SKM-1 (cell line): ENCODE results near the gene UPF3A.
"Not testable (repeated sequence)": the region's sequence is repeated elsewhere in the genome, so short reads cannot be mapped to it uniquely, and the experiment has no call there.

ENCODE experiments used
- DNase-seq: peaks from one replicate; lab custom pipeline; 2025; ENCODE audit not compliant: unreplicated experiment; lab: John Stamatoyannopoulos, UW

The UPF3A gene

GRCh38 chr13:114263578-114263977, 17.8 kb upstream of the UPF3A start:
- DNase-seq = no peak

GRCh38 chr13:114264313-114264712, 17.1 kb upstream of the UPF3A start:
- not testable (repeated sequence) for DNase-seq

DNA sequence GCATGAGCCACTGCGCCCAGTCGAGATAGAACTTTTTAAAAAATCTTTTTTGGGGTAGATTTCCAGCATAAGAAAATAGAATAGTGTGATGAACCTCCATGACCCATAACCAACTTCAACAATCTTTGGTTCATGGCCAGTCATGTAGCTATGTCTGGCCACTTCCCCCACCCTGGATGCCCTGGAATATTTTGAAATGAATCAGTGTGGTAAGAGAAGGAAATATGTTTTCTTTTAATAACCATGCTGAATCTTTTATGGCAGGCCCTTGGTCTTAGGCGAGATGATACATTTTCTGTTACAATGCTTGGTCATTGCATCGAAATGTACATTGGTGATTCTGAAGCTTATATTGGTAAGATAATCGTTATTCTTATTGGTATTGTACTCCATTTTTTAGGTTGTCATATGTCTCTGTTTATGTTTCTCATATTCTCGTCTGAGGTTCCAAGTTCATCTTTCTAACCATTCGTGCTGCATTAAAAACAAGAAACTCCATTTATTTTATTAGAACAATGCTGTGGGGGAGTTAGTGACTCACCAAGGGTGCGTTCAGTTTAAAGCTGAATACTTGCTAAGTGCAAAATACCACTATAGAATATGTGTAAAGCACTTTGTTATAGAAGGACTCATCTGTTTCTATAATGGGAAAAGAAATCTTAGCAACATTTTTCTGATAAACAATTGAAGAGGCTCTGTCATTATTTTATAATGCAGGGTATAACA, 16.4 kb upstream of the UPF3A start:
- no peak for DNase-seq

DNA sequence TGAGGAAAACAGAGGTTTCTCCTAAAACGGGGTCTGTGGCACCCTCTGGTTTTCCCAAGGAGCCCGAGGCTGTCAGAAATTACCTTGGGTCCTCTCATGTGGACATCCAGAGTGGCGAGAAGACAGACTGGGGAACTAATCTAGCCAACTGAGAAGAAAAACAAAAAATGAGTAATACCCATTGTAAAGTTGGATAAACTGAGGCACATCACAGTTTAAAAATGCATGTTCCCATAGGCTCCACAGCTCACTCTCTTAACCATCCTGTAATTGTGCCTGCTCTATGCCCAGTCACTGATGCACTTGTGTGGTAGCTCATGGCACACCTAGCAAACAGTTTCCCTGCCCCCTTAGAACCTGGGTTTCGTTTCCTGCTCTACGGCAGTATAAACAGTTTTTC, 15.2 kb upstream of the UPF3A start:
- no peak for DNase-seq

GRCh38 chr13:114268344-114269280, 12.8 kb upstream of the UPF3A start:
- DNase-seq = no peak

GRCh38 chr13:114269281-114269770, 12.1 kb upstream of the UPF3A start:
- no peak for DNase-seq

- DNase-seq = no peak
Measured at GRCh38 chr13:114272977-114273376, 8.4 kb upstream of the UPF3A start.

- DNase-seq = no peak
Measured at GRCh38 chr13:114275304-114275703, 6.1 kb upstream of the UPF3A start.

DNA sequence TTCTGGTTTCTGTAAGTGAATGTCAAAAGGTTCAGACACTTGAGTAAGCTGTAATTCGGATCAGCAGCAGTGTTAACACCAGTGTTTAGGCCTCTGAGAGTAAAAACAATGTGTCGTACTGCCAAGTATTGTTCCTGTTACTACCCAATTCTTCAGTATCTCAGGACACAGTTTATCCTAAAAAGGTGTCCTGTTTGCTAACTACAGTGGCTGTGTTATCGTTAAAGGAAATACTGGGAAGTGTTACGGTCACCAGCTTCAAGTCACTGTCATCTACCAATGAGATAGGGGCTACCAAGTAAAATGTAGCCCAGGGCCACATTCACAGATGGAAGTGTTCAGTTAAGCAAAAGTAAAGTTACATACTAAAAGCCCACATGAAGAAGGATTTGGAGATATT, 2.3 kb upstream of the UPF3A start:
- DNase-seq = no peak

- no peak for DNase-seq
Measured at GRCh38 chr13:114279758-114280355, 1.5 kb upstream of the UPF3A start.

DNA sequence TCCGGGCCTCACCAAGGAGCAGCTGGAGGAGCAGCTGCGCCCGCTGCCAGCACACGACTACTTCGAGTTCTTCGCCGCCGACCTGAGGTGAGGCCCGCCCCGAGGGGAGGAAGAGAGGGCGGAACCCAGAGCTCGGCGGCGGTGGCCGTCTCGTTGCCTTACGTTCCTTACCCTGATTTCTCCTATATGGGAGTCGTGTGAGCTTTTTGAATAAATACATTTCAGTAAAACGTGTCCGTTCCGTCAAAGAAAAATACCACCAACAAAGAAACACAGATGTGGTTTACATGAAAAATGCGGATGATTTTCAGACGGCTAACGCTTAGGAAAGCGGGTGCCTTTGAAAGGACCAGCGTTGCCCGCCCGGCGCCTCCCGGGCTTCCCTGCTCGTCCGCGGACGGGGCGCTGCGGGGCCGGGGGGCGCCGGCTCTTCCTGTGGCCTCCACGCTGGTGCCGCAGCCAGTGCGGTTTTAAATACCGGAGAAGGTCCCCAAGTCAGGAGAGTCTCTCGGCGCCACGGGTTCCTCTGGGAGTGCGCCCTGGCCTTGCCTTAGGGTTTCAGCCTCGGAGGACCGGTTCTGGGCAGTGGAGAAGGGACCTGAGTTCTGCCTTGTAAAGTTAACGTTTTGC, 755 bp downstream of the UPF3A start:
- DNase-seq = peak; percentile 33

- DNase-seq = no peak
Measured at GRCh38 chr13:114283576-114283975, 2.2 kb downstream of the UPF3A start.

- no peak for DNase-seq
Measured at GRCh38 chr13:114284680-114285079, 3.3 kb downstream of the UPF3A start.

GRCh38 chr13:114285166-114285808, 3.9 kb downstream of the UPF3A start:
- no peak for DNase-seq

DNA sequence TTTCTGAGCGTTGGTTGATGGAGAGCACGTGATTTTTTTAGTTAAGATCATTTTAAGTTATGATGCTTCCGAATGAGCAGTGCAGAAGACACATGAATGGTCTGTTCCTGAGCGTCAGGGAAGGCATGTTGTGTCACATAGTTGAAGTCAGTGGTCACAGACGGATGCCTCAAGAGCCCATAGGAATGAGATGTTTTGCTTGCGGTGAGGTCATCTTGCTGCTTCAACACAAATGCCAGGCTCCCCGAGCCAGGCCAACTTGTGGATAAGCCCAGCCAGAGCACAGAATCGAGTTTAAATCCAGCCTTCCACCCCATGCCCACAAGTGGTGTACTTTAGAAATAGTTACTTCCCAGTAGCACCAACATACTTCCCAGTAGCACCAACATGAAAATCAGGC, 5.4 kb downstream of the UPF3A start:
- DNase-seq = no peak

- no peak for DNase-seq
Measured at GRCh38 chr13:114288157-114288591, 6.8 kb downstream of the UPF3A start.

DNA sequence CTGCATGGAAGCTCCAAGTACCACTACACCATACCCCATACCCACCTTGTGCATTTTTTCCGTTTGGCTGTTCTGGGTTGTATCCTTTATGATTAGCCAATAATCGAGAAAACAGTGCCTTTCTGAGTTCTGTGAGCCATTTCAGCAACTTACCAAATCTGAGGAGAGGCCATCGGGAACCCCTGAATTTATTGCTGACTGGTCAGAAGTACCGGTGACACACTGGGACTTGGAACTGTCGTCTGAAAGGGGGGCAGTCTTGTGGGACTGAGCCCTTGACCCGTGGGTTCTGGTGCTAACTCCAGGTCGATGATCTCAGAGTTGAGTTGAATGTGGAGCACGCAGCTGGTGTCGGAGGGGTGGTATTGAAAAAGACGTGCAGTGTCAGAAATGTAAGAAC, 15.0 kb downstream of the UPF3A start:
- DNase-seq = no peak

- DNase-seq = no peak
Measured at GRCh38 chr13:114296902-114297301, 15.5 kb downstream of the UPF3A start.

DNA sequence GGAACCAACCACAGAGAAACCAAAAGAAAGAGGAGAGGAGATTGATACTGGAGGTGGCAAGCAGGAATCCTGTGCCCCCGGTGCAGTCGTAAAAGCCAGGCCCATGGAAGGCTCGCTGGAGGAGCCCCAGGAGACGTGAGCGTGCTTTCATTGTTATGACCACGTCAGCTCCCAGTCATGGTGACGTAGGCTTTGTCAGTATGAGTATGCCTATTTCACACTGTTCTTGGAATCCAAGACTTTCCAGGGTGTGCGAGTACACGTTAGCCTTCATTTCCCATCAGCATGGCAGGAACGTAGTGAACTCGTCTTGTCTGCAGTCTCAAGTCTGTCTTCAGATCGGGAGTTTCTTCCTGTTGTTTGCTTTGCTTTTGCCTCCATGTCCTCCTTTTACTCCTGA, 17.5 kb downstream of the UPF3A start:
- no peak for DNase-seq

DNA sequence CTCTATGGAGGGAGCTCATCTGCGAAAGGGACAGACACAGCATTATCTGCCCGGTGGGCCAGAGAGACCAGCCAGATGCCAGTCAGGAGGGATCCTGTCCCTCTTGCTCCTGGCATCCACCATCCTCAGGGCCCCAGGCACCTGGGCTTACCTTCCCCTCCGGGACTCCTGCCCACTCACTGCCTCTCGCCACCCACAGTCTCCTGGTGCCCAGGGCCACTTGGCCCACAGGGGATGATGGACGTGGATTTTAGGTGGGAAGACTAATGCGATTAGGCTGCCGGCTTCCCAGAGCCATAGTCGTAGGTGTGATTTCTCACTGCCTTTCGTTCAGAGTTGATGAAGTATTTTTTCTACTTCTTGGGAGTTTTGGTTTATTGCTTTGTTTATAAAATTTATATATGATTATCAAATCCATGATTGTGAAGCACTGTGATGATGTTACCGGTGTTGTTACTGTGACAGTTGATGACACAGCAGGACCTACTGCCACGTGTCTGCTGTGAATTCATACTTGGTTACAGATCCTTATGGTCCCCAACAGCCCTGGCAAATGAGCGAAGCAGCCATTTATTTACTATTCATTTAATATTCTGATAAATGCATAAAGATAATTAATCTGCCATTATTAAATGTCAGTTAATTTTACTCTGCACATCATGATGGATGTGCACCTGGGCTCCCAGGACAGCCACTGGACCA, 18.4 kb downstream of the UPF3A start:
- no peak for DNase-seq
